ENCODE results near the gene TENT4B.

GRCh38 chr16:50198802-50199403 is 45.8 kb downstream of the TENT4B start:
- TF ChIP-seq EZH2phosphoT487 (IDR thresholded peaks at IDR 0.05; ENCODE audit: low read depth, severe bottlenecking, unreplicated experiment) (no peak), CTCF (IDR thresholded peaks at IDR 0.05; ENCODE audit: poor library complexity) (no peak)

Data from hepatocyte (in vitro differentiated cells).